Stimulated activated effector memory CD8-positive, alpha-beta T cell treated with anti-CD3 and anti-CD28 coated beads, Interleukin-12 subunit alpha, Interleukin-12 subunit beta, amount 100 ng/mL, for 72 hours (primary cell): ENCODE measurements around the gene TMEM214.

Experiments used
- ATAC-seq: fragments of 150-1000 bp; cut with Tn5 transposase; 2 replicates; pipeline ENCODE4 v1.10.0; 2021
- DNase-seq, 2 donors: peaks; one replicate each; pipeline ENCODE4 v3.0.0; 2021 to 2022; ENCODE audit warnings: low spot score in 2 of 2
- H3K27ac Mint-ChIP-seq: one replicate; pipeline ENCODE4 v1.8.0; 2022; ENCODE audit warnings: mild to moderate bottlenecking, mixed read lengths
- H3K36me3 Mint-ChIP-seq: one replicate; pipeline ENCODE4 v1.8.0; 2022; ENCODE audit warnings: mild to moderate bottlenecking, mixed read lengths
- H3K4me1 Mint-ChIP-seq: one replicate; pipeline ENCODE4 v1.8.0; 2022; ENCODE audit warnings: mixed read lengths
- H3K4me3 Mint-ChIP-seq: one replicate; pipeline ENCODE4 v1.8.0; 2022; ENCODE audit warnings: mild to moderate bottlenecking, mixed read lengths
- H3K9me3 Mint-ChIP-seq: one replicate; pipeline ENCODE4 v1.8.0; 2022; ENCODE audit warnings: mixed read lengths

TMEM214 gene

GRCh38 chr2:27006602-27007415 is 26.0 kb upstream of the TMEM214 start:
- ATAC-seq: no peak
- Mint-ChIP-seq H3K4me1 (no peaks in the 10 kb centered on the region), H3K4me3 (no peak overlapping the region), H3K9me3 (no peaks in the 10 kb centered on the region), H3K36me3 (no peaks in the 10 kb centered on the region), H3K27ac (no peak overlapping the region)
- no peak for DNase-seq

DNA sequence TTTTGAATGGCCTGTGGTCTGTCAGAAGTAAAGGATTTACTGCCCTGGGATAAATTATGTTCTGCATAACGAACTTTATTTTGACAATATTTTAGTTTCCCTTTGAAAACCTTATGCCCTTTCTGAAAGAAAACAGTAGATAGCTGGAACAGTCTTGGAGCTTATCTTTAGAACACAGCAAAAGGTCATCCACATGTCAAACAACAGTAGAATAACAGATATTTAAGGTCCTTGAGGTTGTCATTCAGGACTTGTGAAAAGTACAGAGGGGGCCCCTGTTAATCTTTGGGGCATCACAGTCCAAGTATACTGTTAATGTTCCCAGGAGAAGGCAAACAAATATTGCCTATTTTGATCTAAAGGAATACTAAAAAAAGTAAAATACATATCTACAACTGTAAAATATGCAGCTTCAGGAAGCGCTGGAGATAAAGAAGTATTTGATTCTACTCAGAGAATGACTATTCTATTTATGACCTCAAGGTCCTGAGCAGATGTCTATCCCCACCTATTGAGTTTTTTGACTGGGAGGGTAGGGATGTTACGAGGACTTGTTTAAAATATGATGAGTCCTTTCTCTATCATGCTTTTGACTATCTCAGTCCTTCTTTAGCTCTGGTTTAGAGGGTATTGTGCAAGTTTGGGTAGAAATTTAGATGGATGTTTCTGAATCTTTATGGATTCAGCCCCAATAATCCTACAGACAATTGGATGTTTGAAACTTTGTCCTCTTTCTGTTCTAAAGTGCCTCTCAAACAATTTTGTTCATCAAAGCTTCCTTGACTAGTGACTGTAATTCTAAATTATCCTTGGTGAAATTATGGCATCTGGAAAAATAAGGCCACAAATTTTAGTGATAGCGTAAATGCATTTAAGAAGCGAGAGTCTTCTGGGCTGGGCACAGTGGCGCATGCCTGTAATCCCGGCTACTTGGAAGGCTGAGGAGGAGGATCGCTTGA is 25.1 kb upstream of the TMEM214 start:
- H3K4me3 Mint-ChIP-seq: no peak overlapping the region
- no peaks in the 10 kb centered on the region for H3K36me3 Mint-ChIP-seq
- ATAC-seq (no peak), DNase-seq (no peak)
- H3K9me3 Mint-ChIP-seq: no peaks in the 10 kb centered on the region
- H3K27ac Mint-ChIP-seq: no peak overlapping the region
- H3K4me1 Mint-ChIP-seq: no peaks in the 10 kb centered on the region

DNA sequence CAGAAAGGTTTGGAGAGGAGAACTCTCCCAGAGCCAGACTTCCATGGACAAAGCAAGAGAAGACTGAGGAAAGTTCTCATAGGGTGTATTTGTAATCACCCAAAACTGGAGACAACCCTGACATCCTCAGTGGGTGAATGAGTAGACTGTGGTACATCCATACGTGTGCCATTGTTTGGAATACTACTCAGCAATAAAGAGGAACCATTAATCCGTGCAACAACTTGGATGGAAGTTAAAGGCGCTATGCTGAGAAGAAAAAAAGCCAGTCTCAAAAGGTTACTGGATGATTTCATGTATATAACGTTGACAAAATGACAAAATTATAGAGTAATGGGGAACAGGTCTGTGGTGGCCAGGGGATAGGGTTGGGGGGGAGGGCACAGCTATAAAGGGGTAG is 24.1 kb upstream of the TMEM214 start:
- H3K4me3 Mint-ChIP-seq: no peak overlapping the region
- H3K36me3 Mint-ChIP-seq: no peaks in the 10 kb centered on the region
- no peak for ATAC-seq
- DNase-seq: no peak
- no peak overlapping the region for H3K27ac Mint-ChIP-seq
- no peaks in the 10 kb centered on the region for H3K4me1 Mint-ChIP-seq
- H3K9me3 Mint-ChIP-seq: no peaks in the 10 kb centered on the region

GRCh38 chr2:27009083-27009482 is 23.7 kb upstream of the TMEM214 start:
- H3K4me1 Mint-ChIP-seq: no peaks in the 10 kb centered on the region
- ATAC-seq (no peak), DNase-seq (no peak)
- no peaks in the 10 kb centered on the region for H3K9me3 Mint-ChIP-seq
- no peak overlapping the region for H3K27ac Mint-ChIP-seq
- no peak overlapping the region for H3K4me3 Mint-ChIP-seq
- H3K36me3 Mint-ChIP-seq: no peaks in the 10 kb centered on the region

DNA sequence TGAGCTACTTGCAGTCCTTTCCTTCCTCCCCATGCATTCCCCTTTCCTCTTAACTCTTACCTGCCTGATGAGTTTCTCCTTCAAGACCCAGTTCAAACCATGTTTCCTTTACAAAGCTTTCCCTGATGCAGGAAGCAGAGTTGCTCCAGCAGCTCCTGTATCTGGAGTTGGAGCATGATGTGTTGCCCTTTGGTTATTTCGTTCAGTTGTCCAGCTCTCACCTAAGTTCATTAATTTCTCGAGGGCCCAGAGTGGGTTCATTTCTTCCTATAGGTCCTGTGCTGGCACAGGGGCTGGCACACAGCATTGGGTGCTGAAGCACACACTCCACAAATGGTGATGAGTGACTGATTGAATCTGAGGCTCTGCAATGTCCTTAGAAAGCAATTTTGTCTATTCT is 23.0 kb upstream of the TMEM214 start:
- ATAC-seq (no peak), DNase-seq (no peak)
- Mint-ChIP-seq H3K4me3 (no peak overlapping the region), H3K36me3 (no peaks in the 10 kb centered on the region), H3K27ac (no peak overlapping the region), H3K4me1 (no peaks in the 10 kb centered on the region), H3K9me3 (no peaks in the 10 kb centered on the region)

DNA sequence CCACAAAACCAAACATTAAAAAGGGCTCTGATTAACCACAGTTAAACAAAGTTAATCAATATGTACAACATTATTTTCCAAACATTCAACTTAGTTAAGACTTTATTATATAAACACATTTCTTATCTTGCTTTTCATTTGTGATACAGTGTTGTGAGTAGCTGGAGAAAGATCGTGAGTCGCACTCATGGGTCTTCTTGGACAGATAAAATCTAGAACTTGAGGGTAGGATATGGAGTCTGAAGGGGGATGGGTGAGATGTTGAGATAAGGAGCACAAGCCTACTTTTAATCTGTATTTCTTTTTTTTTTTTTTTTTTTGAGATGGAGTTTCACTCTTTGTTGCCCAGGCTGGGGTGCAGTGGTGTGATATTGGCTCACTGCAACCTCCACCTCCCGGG is 22.6 kb upstream of the TMEM214 start:
- no peak overlapping the region for H3K4me3 Mint-ChIP-seq
- no peaks in the 10 kb centered on the region for H3K36me3 Mint-ChIP-seq
- DNase-seq (no peak), ATAC-seq (no peak)
- H3K4me1 Mint-ChIP-seq: no peaks in the 10 kb centered on the region
- H3K27ac Mint-ChIP-seq: no peak overlapping the region
- H3K9me3 Mint-ChIP-seq: no peaks in the 10 kb centered on the region

DNA sequence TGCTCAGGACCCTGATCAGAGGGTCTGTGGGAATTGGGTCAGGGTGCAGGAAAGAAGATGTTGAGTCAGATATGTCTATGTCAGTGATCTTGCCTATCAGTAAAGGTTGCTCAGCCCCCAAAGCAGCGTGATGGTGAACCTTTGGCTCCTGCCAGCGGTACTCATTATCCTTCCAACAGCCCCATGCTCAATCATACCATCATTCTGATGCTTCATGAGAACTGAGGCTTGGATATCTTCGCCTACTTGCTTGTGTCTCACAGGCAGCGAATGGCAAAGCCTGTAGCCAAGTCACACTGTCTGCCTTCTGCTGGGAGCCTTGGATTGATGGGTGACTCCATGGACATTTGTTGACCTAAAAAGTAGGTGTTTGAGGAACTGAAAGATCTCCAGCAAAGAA is 19.0 kb upstream of the TMEM214 start:
- no peak overlapping the region for H3K27ac Mint-ChIP-seq
- DNase-seq (no peak), ATAC-seq (no peak)
- H3K36me3 Mint-ChIP-seq: no peaks in the 10 kb centered on the region
- no peak overlapping the region for H3K4me3 Mint-ChIP-seq
- no peaks in the 10 kb centered on the region for H3K9me3 Mint-ChIP-seq
- no peaks in the 10 kb centered on the region for H3K4me1 Mint-ChIP-seq

DNA sequence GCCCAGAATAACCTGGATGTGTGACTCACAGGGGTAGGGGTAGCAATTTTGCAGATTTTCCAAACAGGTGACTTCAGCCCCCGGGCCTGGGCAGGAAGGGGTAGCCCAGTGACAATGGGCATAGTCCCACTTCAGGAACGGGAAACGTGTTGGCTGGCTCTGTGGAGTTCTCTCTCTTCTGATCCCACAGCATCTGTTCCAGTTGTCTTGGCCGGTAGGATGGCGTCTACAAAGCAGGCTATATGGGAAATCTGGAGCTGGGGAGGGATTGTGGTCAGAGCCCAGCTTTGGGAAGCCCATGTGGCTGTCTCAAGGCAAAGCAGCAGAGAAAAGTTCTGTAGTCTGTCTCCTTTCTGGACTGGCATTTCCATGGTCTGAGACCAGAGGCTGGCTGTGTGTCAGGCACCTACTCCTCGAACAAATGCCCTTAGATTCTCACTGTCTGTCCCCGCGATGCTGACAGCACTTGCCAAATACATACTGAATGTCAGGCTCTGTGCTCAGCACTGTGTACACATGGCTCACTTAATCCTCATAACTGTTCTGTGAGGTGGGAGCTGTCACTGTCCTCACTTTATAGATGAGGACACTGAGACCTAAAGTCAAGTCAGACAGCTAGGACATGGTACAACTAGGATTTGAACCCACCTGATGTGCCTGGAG is 17.9 kb upstream of the TMEM214 start:
- no peaks in the 10 kb centered on the region for H3K9me3 Mint-ChIP-seq
- no peak overlapping the region for H3K4me3 Mint-ChIP-seq
- no peak overlapping the region for H3K27ac Mint-ChIP-seq
- DNase-seq: no peak
- ATAC-seq: no peak
- H3K4me1 Mint-ChIP-seq: no peaks in the 10 kb centered on the region
- H3K36me3 Mint-ChIP-seq: peaks cover 3% of the 10 kb centered on the region

DNA sequence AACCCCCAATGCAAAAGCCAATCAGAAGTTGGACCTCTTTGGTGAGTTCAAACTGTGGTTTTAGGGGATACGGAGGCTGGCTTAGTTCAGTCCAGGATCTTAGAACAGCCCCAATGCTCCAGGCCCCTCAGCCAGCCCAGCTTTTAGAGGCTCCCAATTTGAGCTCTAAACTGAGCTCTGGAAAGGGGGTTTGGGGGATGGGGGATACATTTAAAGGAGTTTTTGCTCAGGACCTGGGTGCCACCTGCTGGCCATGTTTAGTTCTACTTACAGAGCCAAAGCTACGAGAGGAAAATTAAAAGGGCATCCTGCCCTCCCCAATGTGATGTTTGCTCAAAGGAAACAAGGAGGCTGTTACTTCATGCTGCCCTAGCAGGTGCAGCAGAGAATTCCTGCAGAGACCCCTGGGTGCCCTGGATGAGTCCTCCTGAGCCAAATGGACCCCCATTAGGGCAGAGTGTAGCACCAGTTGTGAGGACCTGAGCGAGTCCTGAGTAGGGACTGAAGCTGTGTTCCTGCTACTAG is 15.9 kb upstream of the TMEM214 start:
- Mint-ChIP-seq H3K4me1 (no peaks in the 10 kb centered on the region), H3K36me3 (peaks cover 6% of the 10 kb centered on the region), H3K27ac (no peak overlapping the region), H3K9me3 (no peaks in the 10 kb centered on the region), H3K4me3 (no peak overlapping the region)
- ATAC-seq (peak; percentile 49), DNase-seq (no peak)

DNA sequence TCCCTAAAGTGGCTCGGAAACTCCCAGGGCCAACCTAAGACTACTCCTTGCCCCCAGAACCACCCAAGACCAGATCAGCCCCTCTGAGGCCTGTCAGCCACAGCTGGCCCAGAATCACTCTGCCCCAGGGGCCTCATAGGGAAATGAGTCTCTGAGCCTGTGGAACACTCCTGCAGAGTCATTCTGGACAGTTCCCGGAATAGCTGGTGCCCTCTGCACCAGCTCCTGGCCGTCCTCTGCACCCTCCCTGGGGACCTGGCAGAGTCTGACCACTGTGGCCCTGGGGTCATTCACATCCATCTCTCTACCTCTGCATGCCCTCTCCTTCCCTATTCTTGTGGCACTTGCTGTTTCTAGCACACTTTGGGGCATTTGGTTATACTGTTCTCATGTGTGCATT is 14.6 kb upstream of the TMEM214 start:
- ATAC-seq: no peak
- peaks cover 6% of the 10 kb centered on the region for H3K36me3 Mint-ChIP-seq
- no peak overlapping the region for H3K4me3 Mint-ChIP-seq
- no peaks in the 10 kb centered on the region for H3K4me1 Mint-ChIP-seq
- H3K9me3 Mint-ChIP-seq: no peaks in the 10 kb centered on the region
- no peak for DNase-seq
- no peak overlapping the region for H3K27ac Mint-ChIP-seq

- no peak for DNase-seq
Observed at GRCh38 chr2:27019459-27019858, 13.3 kb upstream of the TMEM214 start.

GRCh38 chr2:27019931-27020855 is 12.6 kb upstream of the TMEM214 start:
- Mint-ChIP-seq H3K27ac (no peak overlapping the region), H3K9me3 (no peaks in the 10 kb centered on the region), H3K36me3 (peaks cover 12% of the 10 kb centered on the region), H3K4me1 (no peaks in the 10 kb centered on the region), H3K4me3 (no peak overlapping the region)
- DNase-seq: no peak
- no peak for ATAC-seq

More at GRCh38 chr2:27019459-27019858, 13.3 kb upstream of the TMEM214 start:
- ATAC-seq: no peak
- Mint-ChIP-seq H3K4me1 (no peaks in the 10 kb centered on the region), H3K36me3 (peaks cover 12% of the 10 kb centered on the region), H3K4me3 (no peak overlapping the region), H3K27ac (no peak overlapping the region), H3K9me3 (no peaks in the 10 kb centered on the region)

DNA sequence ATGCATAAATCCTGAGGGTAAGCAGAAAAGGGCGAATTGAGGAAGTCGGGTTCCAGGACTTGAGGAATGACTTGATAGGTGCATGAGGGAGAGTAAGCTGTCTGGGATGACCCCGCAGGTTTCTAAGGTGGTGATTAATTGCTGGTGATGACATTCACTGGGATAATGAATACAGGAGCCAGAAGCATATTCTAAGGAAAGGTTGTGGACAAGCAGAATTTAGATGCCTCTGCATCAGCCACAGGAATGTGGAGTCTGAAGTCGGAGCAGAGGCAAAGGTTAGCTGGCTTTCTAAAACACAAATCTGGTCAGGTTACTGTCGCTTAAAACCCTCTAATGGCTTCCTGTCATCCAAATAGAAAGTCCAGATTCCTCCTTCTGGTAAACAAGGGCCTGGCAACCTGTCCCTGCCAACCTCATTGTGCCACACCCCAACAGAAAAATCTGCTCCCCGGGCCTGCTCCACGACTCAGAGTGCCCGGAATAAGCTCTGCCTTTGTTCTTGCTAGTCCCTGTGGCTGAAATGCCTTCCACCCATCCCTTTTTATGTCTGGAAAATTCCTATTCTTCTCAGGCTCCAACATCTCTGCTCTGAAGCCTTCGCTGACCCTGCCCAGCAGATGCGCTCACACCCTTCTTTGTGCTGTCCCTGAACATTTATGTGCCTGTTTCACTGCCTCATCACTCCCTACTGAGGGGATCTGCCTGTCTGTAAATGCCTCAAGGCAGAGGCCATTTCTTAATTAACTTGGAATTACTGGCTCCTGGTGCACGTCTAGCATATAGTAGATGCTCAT is 11.3 kb upstream of the TMEM214 start:
- ATAC-seq: no peak
- no peaks in the 10 kb centered on the region for H3K9me3 Mint-ChIP-seq

DNA sequence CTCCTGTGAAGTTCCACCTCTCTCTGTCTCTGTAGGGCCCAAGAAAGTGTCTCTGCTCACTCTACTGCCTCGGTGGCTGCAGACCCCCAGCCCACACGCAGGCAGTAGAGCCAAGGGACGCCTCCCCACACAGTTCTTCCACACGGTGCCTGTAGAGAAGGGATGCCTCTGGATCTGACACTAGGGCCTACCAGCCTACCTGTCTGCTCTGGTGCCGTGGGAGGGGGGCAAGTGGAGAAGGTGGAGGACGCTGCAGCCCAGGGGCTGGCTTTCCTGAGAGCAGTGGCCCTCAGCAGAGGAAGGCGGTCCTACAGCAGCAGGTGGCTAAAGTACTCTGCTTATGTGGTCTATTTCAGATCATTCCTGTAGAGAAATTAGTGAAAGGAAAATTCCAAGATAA is 9.0 kb upstream of the TMEM214 start:
- Mint-ChIP-seq H3K36me3 (peaks cover 19% of the 10 kb centered on the region), H3K4me3 (no peak overlapping the region), H3K9me3 (no peaks in the 10 kb centered on the region), H3K4me1 (peaks cover 15% of the 10 kb centered on the region), H3K27ac (no peak overlapping the region)
- DNase-seq: no peak
- no peak for ATAC-seq

More for the DNA sequence above, 11.3 kb upstream of the TMEM214 start:
- no peaks in the 10 kb centered on the region for H3K4me1 Mint-ChIP-seq
- no peak overlapping the region for H3K27ac Mint-ChIP-seq
- no peak for DNase-seq
- H3K36me3 Mint-ChIP-seq: peaks cover 12% of the 10 kb centered on the region
- H3K4me3 Mint-ChIP-seq: no peak overlapping the region
